ENCODE measurements around the gene SFTPB.
A peak's percentile ranks its signal among the peaks of the same experiment; 100 is the strongest.
"Not testable (repeated sequence)": the region's sequence is repeated elsewhere in the genome, so short reads cannot be mapped to it uniquely, and the experiment has no call there.

SFTPB gene

GRCh38 chr2:85655961-85656417 is 12.0 kb downstream of the SFTPB start:
- DNase-seq (ENCODE audit: low read depth) = peak; percentile 78

GRCh38 chr2:85653996-85654395 is 14.0 kb downstream of the SFTPB start:
- no peak for DNase-seq (ENCODE audit: low read depth)

- DNase-seq (ENCODE audit: low read depth) = no peak
Observed at GRCh38 chr2:85652056-85652455, 15.9 kb downstream of the SFTPB start.

GRCh38 chr2:85651097-85651496 is 16.9 kb downstream of the SFTPB start:
- no peak for DNase-seq (ENCODE audit: low read depth)

GRCh38 chr2:85650456-85650855 is 17.5 kb downstream of the SFTPB start:
- DNase-seq (ENCODE audit: low read depth) = no peak

GRCh38 chr2:85649201-85650190 is 18.5 kb downstream of the SFTPB start:
- DNase-seq (ENCODE audit: low read depth) = peak; percentile 47

GRCh38 chr2:85648619-85649018 is 19.4 kb downstream of the SFTPB start:
- DNase-seq (ENCODE audit: low read depth) = peak; percentile 25

GRCh38 chr2:85647823-85648526 is 20.0 kb downstream of the SFTPB start:
- no peak for DNase-seq (ENCODE audit: low read depth)

GRCh38 chr2:85646166-85646565 is 21.8 kb downstream of the SFTPB start:
- no peak for DNase-seq (ENCODE audit: low read depth)

- no peak for DNase-seq (ENCODE audit: low read depth)
Observed at GRCh38 chr2:85644909-85645308, 23.1 kb downstream of the SFTPB start.

GRCh38 chr2:85642725-85643124 is 25.3 kb downstream of the SFTPB start:
- DNase-seq (ENCODE audit: low read depth) = no peak

- DNase-seq (ENCODE audit: low read depth) = no peak
Observed at GRCh38 chr2:85635636-85636035, 32.4 kb downstream of the SFTPB start.

GRCh38 chr2:85635011-85635410 is 33.0 kb downstream of the SFTPB start:
- DNase-seq (ENCODE audit: low read depth) = no peak

GRCh38 chr2:85631316-85631715 is 36.7 kb downstream of the SFTPB start:
- no peak for DNase-seq (ENCODE audit: low read depth)

- no peak for DNase-seq (ENCODE audit: low read depth)
Observed at GRCh38 chr2:85628658-85629057, 39.3 kb downstream of the SFTPB start.

- no peak for DNase-seq (ENCODE audit: low read depth)
Observed at GRCh38 chr2:85623991-85624390, 44.0 kb downstream of the SFTPB start.

GRCh38 chr2:85621338-85621737 is 46.7 kb downstream of the SFTPB start:
- DNase-seq (ENCODE audit: low read depth) = no peak

- DNase-seq (ENCODE audit: low read depth) = no peak
Observed at GRCh38 chr2:85619617-85620016, 48.4 kb downstream of the SFTPB start.

- not testable (repeated sequence) for DNase-seq (ENCODE audit: low read depth)
Observed at GRCh38 chr2:85617723-85618122, 50.3 kb downstream of the SFTPB start.

GRCh38 chr2:85615413-85615728 is 52.6 kb downstream of the SFTPB start:
- no peak for DNase-seq (ENCODE audit: low read depth)

- DNase-seq (ENCODE audit: low read depth) = not testable (repeated sequence)
Observed at GRCh38 chr2:85614757-85615156, 53.2 kb downstream of the SFTPB start.

GRCh38 chr2:85613717-85614515 is 54.1 kb downstream of the SFTPB start:
- no peak for DNase-seq (ENCODE audit: low read depth)

Measured in stromal cell of bone marrow (primary cell).